NCI-H1105 treated with DMSO at 0.1 percent for 48 hours (cell line): ENCODE measurements around the gene KCNA10.
A peak's percentile ranks its signal among the peaks of the same experiment; 100 is the strongest.

Experiments used
- DNase-seq: peaks from one replicate; lab custom pipeline; 2025; lab: John Stamatoyannopoulos, UW

The KCNA10 gene

GRCh38 chr1:110498270-110498669 is 20.7 kb downstream of the KCNA10 start:
- no peak for DNase-seq

GRCh38 chr1:110495926-110496600 is 22.9 kb downstream of the KCNA10 start:
- peak; percentile 72 for DNase-seq

- DNase-seq: no peak
These were observed 24.2 kb downstream of the KCNA10 start for GRCh38 chr1:110494522-110495406.

GRCh38 chr1:110494036-110494435 is 24.9 kb downstream of the KCNA10 start:
- no peak for DNase-seq

GRCh38 chr1:110493059-110493699 is 25.8 kb downstream of the KCNA10 start:
- no peak for DNase-seq

GRCh38 chr1:110492573-110492972 is 26.4 kb downstream of the KCNA10 start:
- DNase-seq: no peak

DNA sequence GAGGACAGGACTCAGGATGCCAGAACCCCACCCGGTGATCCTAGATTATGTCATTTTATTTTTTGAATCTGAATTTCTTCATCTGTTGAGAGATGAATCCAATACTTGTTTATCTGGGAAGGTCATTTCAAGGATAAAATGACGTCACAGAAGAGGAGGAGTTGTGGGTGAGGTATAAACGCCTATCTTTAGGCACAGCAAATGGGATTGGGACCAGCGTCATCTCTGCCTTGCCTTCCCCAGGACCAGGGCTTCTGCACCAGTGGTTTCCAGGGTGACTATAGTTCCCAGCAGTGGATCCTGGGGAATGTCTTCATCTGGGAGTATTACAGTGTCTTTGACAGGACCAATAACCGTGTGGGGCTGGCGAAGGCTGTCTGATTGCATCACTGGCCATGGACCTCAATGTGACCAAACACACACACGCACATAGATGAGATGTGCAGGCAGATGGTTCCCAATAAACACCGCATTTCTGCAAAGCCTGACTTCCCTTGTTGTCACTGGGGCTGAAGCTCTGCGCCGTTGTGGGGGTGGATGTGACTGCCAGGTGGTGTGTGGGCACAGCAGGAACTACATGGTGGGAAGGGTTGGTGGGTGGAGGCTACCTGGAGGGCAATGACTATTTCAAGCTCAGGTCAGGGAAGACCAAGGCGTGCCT is 28.1 kb downstream of the KCNA10 start:
- no peak for DNase-seq

- DNase-seq: no peak
These were observed 28.9 kb downstream of the KCNA10 start for GRCh38 chr1:110489973-110490542.

DNA sequence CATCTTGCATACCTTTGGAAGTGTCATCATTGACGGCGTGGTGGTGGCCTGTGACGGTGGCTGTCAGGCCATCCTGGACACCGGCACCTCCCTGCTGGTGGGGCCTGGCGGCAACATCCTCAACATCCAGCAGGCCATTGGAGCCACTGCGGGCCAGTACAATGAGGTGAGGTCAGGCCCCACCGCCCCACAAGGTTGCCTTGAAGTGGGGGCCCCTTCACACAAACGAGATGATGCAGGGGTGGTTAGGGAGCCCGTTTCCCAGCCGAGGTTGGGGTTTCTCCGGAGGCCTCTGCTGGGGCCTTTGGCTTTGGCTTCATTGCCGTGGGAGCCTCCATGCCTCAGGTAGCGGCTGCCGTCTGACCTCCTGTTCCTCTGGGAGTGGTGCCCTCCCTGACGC is 29.6 kb downstream of the KCNA10 start:
- DNase-seq: no peak

- no peak for DNase-seq
These were observed 30.1 kb downstream of the KCNA10 start for GRCh38 chr1:110488867-110489266.

DNA sequence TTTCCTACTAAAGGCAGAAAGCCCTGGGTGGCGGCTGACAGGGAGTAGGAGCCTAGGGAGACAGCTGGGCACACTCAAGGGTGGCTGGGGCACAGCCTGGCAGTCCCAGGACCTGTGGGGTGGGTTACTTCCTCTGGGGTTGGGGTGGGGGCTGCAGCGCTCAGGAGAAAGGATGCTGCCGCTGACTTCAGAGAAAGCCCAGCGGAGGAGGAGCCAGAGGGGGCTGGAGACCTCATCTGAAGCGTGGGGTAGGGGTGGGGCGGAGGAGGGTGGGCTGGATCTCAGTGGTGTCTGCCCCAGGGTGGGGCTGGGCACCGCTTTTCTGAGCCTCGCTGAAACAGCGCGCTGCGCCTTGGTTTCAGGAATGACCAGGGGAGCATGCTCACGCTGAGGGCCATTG is 30.8 kb downstream of the KCNA10 start:
- no peak for DNase-seq

DNA sequence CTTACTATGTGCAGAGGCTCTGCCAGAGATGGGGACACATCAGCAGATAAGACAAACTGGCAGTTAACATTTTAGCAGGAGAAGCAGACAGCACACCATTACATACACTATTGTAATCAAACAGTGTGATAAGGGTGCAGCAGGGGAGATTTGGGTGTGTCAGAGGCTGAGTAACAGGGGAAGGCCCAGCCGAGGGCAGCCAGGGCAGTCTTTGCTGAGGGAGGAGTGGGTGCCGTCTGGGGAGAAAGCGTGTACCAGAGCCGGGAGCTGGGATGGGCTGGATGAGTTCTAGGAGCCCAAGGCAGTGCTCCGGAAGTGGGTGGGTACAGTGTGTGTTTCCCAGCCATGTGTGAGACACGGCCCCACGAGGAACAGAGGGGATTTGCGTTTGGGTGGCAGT is 31.2 kb downstream of the KCNA10 start:
- no peak for DNase-seq

GRCh38 chr1:110485725-110486124 is 33.2 kb downstream of the KCNA10 start:
- DNase-seq: no peak

- no peak for DNase-seq
These were observed 34.2 kb downstream of the KCNA10 start for GRCh38 chr1:110484801-110485200.

DNA sequence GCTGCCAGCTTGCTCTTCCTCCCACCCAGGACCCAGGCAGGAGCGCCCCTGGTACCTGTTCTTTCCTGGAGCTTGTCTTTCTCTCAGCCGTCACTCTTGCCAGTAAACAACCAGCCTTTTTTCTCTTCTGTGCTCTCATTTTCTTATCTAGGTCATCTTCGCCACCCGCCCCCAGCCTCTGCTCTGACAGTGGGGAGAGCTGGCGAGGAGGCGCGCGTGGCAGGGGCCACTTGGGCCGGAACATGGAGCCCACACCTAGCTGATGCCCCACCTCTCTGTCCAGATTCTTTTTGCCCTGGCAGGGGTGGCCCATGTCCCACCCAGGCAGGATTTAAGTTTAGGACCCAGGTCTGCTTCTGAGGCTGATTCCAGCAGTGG is 35.7 kb downstream of the KCNA10 start:
- no peak for DNase-seq

DNA sequence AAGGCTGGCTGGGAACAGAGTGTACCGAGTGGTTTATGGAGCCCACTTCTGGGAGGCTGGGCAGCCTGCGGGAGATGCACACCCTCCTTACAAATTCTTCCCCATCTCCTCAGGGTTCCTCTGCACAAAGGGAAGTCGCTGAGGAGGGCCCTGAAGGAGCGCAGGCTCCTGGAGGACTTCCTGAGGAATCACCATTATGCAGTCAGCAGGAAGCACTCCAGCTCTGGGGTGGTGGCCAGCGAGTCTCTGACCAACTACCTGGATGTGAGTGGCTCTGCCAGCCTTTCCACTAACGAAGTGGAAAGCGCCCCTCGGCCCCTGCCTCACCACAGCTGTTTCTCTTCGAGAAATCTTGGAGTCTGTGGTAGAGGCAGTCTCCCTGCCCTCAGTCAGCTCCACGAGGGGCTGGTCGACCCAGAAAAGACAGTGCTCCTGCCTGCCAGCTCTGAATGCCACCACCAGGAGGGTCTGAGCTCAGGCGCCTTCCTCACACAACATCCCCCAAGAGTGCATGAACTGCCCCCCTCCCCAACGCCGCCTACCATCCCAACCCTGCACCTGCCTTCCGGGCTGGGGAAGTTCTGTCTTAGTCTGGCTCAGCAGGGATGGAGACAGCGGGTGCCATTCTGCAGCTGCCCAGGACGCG is 36.2 kb downstream of the KCNA10 start:
- no peak for DNase-seq

GRCh38 chr1:110481968-110482623 is 36.9 kb downstream of the KCNA10 start:
- no peak for DNase-seq

GRCh38 chr1:110480356-110481096 is 38.4 kb downstream of the KCNA10 start:
- DNase-seq: no peak

DNA sequence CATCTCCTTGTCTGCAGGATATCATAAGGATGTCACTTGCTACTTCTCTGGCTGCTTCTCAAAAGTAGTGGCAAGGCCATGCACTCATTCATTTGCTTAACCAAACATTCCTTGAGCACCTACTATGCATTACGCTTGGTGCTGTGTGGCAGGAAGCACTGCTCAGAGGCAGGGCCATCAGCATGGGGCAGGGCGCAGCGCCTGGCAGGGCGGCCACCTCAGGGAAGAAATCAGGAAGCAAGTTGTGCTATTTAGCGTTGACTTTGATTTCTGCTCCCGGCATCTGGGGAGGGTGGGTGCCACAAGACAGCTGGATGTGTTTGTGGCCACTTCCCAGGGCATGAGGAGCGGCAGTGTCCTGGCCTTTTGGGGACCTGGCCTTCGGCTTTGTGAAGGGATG is 40.1 kb downstream of the KCNA10 start:
- no peak for DNase-seq

DNA sequence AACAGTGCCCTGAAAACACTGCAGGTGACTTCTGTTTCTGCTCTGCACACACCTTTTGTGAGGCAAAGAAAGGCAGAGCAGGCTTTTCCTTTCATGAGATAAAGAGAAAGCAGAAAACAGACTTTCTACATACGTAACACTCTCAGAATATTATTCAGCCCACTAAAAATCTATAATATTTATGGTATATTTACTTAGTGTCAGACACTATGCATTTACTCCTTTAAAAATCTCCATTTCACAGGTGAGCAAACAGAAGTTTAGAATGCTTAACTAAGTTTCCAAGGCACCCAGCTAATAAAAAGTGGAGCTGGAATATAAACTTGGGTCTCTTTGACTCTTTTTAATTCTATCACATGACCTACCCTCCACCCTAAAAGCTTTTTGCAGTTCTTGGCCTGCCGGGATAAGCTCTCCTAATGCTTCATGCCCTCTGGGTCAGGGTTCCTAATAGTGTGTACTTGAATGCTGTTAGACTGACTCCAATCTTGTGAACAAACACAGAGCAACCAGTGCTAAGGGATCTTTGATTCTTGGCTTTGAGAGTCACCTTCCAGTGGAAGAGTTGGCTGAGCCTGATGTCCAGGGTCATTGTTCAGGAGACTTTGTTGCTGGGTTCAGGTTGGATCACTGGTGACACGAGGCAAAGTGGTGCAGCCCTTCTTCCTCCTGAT is 40.9 kb downstream of the KCNA10 start:
- no peak for DNase-seq
